SU-DHL-6 (cell line): Measurements from ENCODE around the gene UQCR11.

Experiments
- H2AFZ ChIP-seq: fragments of 200-600 bp; sonication (generic); 2 replicates; pipeline ENCODE4 v1.6.1; 2014; ENCODE audit warnings: low read depth, mild to moderate bottlenecking, moderate library complexity, mixed read lengths, antibody characterized with exemption, low read length; ENCODE audit not compliant: severe bottlenecking
- H3F3A ChIP-seq: fragments of 200-600 bp; shearing (Covaris generic); 2 replicates; pipeline ENCODE4 v1.6.0; 2016; ENCODE audit warnings: antibody characterized with exemption, mild to moderate bottlenecking; ENCODE audit not compliant: insufficient read depth
- H3K27ac ChIP-seq: fragments of 200-600 bp; sonication (generic); 2 replicates; pipeline ENCODE4 v1.5.1; 2016; ENCODE audit warnings: low read depth, mild to moderate bottlenecking, low read length, moderate library complexity, mixed read lengths
- H3K27me3 ChIP-seq: fragments of 200-600 bp; sonication (generic), shearing (Covaris generic); 2 replicates; pipeline ENCODE4 v1.6.0; 2014; ENCODE audit warnings: mild to moderate bottlenecking, low read length
- H3K36me3 ChIP-seq: fragments of 200-600 bp; sonication (generic); 2 replicates; pipeline ENCODE4 v1.6.1; 2014; ENCODE audit warnings: mild to moderate bottlenecking, low read length, mixed read lengths
- H3K4me2 ChIP-seq: fragments of 300-600, 200-600 bp; shearing (Covaris generic), sonication (generic); 2 replicates; pipeline ENCODE4 v1.6.0; 2014; ENCODE audit warnings: low read length, low read depth, mild to moderate bottlenecking; ENCODE audit not compliant: poor library complexity, severe bottlenecking
- H3K4me3 ChIP-seq: fragments of 200-600 bp; sonication (generic); 2 replicates; pipeline ENCODE4 v1.5.1; 2014; ENCODE audit warnings: antibody characterized with exemption, low read length, mild to moderate bottlenecking, mixed read lengths; ENCODE audit not compliant: insufficient read depth, poor library complexity, severe bottlenecking
- H3K79me2 ChIP-seq: fragments of 200-600 bp; sonication (generic); 2 replicates; pipeline ENCODE4 v1.6.1; 2014; ENCODE audit warnings: mild to moderate bottlenecking, low read length, moderate library complexity; ENCODE audit not compliant: insufficient read depth
- H3K9ac ChIP-seq: fragments of 200-600 bp; sonication (generic); 2 replicates; pipeline ENCODE4 v1.7.0; 2014; ENCODE audit warnings: mild to moderate bottlenecking, low read length
- H3K9me2 ChIP-seq: fragments of 200-600 bp; sonication (generic); replicated peaks from 2 replicates; pipeline ENCODE4 v1.6.1; 2014; ENCODE audit warnings: low read length; ENCODE audit not compliant: insufficient read depth
- H3K9me3 ChIP-seq: fragments of 200-600 bp; sonication (generic); 2 replicates; pipeline ENCODE4 v1.6.1; 2014; ENCODE audit warnings: low read length, mixed read lengths; ENCODE audit not compliant: insufficient read depth
- H4K20me1 ChIP-seq: fragments of 200-600 bp; sonication (generic); 2 replicates; pipeline ENCODE4 v1.6.1; 2014; ENCODE audit warnings: low read depth, mild to moderate bottlenecking, antibody characterized with exemption, low read length, moderate library complexity, mixed read lengths
- EZH2phosphoT487 ChIP-seq: fragments of 200-600 bp; sonication (generic), shearing (Covaris generic); conservative IDR thresholded peaks from 2 replicates; pipeline ENCODE4 v1.6.1; 2018; ENCODE audit warnings: mild to moderate bottlenecking, antibody characterized with exemption, low read length, moderate library complexity, mixed read lengths
- TF ChIP-seq, protein P1 (sequence below): fragments of 200-600 bp; sonication (generic); IDR thresholded peaks from one replicate; pipeline ENCODE4 v1.5.1; 2017; ENCODE audit warnings: antibody characterized with exemption, mild to moderate bottlenecking, low read length, moderate library complexity; ENCODE audit not compliant: insufficient read depth, poor library complexity, severe bottlenecking

Gene UQCR11

DNA sequence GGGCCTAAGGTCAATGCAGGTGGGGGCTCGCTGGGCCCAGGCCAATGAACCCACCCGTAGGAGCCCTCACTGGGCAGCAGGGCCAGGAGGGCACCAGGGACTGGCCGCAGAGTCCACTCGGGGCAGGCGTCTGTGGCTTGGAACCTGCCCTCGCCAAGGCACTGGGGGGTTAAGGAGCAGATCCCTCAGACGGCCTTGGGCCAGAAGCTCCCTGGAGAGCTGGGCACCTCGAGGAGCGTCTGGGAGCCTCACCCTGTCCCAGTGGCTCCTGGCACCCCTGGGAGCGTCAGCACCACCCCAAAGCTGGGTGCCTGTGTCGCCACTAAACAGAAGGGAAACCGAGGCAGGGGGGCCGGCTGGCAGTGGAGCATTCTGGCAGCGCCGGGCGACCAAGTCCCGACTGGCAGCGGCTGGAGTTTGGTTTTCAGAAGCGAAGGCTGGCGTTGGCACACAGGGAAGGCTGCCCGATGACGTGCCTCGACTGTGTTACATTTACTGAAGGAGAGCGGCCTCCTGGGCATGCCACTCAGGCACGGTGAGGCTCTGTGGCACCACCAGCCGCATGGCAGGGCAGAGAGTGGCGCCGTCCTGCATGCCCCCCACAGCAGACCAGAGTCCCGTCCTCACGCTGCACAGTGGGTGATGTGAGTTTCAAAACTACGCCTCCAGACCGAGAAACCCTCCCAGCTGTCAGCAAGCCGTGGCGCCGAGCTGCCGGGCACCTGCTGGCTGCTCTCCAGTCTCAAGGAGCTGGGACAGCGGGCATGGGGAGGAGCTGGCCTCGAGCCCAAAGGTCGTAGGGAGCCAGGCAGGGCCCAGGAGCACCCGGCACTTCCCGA lies 28.0 kb downstream of the UQCR11 start:
- H3F3A ChIP-seq = no peaks in the 10 kb centered on the region
- H3K9me2 ChIP-seq = no peaks in the 10 kb centered on the region
- H3K27ac ChIP-seq = no peak overlapping the region
- H3K4me2 ChIP-seq = no peak overlapping the region
- no peaks in the 10 kb centered on the region for H4K20me1 ChIP-seq
- H3K79me2 ChIP-seq = no peaks in the 10 kb centered on the region
- no peaks in the 10 kb centered on the region for H3K36me3 ChIP-seq
- no peak overlapping the region for H3K9ac ChIP-seq
- no peak overlapping the region for H2AFZ ChIP-seq
- no peaks in the 10 kb centered on the region for H3K9me3 ChIP-seq
- no peak overlapping the region for H3K4me3 ChIP-seq
- TF ChIP-seq, protein P1, sequence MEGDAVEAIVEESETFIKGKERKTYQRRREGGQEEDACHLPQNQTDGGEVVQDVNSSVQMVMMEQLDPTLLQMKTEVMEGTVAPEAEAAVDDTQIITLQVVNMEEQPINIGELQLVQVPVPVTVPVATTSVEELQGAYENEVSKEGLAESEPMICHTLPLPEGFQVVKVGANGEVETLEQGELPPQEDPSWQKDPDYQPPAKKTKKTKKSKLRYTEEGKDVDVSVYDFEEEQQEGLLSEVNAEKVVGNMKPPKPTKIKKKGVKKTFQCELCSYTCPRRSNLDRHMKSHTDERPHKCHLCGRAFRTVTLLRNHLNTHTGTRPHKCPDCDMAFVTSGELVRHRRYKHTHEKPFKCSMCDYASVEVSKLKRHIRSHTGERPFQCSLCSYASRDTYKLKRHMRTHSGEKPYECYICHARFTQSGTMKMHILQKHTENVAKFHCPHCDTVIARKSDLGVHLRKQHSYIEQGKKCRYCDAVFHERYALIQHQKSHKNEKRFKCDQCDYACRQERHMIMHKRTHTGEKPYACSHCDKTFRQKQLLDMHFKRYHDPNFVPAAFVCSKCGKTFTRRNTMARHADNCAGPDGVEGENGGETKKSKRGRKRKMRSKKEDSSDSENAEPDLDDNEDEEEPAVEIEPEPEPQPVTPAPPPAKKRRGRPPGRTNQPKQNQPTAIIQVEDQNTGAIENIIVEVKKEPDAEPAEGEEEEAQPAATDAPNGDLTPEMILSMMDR = no peak
- TF ChIP-seq EZH2phosphoT487 = no peak
- no peaks in the 10 kb centered on the region for H3K27me3 ChIP-seq

DNA sequence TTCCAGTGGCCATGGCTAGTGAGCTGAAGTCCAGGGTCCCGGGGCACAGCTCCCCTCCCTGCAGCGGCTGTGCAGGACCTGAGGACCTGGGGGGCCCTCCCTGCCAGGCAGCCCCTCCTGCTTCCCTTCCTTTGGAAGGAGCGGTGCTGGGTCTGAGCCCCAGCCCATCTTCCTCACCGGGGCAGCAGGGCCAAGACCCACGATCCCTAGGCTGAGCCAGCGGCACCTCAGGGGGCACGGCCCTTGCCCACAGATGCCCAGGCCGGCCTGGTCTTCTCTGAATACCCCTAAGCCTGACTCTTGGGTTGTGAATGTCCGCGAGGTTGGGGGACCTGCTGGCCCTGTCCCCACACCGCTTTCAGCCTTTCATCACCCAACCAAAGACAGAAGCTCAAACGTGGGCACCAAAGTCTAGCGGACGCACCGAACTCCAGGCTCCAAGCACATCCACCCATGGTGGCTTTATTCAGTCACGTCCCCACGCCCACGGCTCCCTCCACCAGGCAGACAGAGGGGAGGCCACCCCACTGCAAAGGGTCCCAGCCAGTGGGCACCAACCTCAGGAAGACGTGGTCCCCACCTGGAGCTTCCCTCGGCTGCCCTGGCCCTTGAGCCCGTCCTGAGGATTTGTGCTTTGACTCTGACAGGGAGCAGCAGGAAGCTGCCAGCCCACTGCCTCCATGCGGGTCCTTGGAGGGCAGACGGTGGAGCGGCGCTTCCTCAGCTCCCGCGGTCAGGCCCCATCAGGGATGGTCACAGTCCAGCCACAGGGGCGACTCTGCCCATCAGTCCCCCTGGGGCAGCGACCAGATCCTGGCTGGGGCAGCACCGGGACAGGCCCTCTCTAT lies 28.8 kb downstream of the UQCR11 start:
- TF ChIP-seq EZH2phosphoT487 = no peak
- TF ChIP-seq, protein P1 = no peak
- Histone ChIP-seq H3K36me3 (no peaks in the 10 kb centered on the region), H3K4me2 (no peak overlapping the region), H3F3A (no peaks in the 10 kb centered on the region), H3K27me3 (no peaks in the 10 kb centered on the region), H3K9me3 (no peaks in the 10 kb centered on the region), H3K79me2 (no peaks in the 10 kb centered on the region), H4K20me1 (no peaks in the 10 kb centered on the region), H2AFZ (no peak overlapping the region), H3K9ac (no peak overlapping the region), H3K9me2 (no peaks in the 10 kb centered on the region), H3K4me3 (no peak overlapping the region), H3K27ac (no peak overlapping the region)

DNA sequence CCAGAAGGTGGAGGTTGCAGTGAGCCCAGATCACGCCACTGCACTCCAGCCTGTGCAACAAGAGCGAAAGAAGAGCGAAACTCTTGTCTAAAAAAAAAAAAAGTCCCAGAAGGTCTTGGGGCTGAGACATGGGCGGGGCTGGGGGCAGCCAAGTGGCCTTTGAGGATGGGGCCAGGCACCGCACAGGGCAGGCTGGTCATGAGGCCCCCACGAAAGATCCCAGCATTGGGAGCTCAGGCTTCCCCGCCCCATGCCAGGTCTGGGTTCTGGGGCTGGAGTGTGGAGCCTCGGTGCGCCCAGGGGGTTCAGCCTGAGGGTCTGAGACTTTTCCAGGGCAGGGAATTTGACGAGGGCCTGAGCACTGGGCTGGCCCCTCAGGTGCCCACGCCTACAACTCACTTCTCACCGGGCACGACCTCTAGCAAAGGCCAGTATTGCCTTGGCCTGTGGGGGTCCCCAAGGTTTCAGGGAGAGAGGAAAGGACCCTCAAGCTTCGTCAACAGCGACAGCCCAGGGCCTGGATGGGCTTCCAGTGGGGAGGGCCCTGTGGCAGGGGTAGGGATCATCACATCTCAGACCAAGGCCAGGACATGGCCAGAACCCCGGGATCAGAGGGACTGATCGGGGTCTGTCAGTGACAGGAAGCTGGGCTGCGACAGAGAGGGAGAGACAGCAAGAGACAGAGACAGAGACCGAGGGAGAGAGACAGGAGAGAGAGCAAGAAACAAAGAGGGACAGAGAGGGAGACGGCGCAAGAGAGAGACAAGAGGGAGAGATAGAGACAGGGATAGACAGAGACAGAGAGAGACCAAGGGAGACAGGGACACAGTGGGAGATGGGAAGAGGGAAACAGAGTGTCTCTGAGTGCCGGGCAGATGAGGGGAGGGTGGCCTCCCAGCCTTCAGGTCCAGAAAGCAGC lies 29.7 kb downstream of the UQCR11 start:
- no peak overlapping the region for H3K27ac ChIP-seq
- H3F3A ChIP-seq = no peaks in the 10 kb centered on the region
- H3K9me3 ChIP-seq = no peaks in the 10 kb centered on the region
- H3K9me2 ChIP-seq = no peaks in the 10 kb centered on the region
- H3K36me3 ChIP-seq = no peaks in the 10 kb centered on the region
- H3K4me3 ChIP-seq = no peak overlapping the region
- TF ChIP-seq, protein P1 = no peak
- TF ChIP-seq EZH2phosphoT487 = no peak
- no peaks in the 10 kb centered on the region for H3K79me2 ChIP-seq
- H3K4me2 ChIP-seq = no peak overlapping the region
- no peak overlapping the region for H3K9ac ChIP-seq
- no peaks in the 10 kb centered on the region for H4K20me1 ChIP-seq
- H2AFZ ChIP-seq = no peak overlapping the region
- no peaks in the 10 kb centered on the region for H3K27me3 ChIP-seq
